Mesenchymal stem cell (in vitro differentiated cells and primary cell): ENCODE measurements around the gene APP.

ENCODE experiments used
- DNase-seq: peaks from one replicate; pipeline ENCODE4 v3.0.0-alpha.2; 2013
- H2AFZ ChIP-seq: one replicate; pipeline ENCODE4 v1.6.1; 2013; ENCODE audit warnings: low read depth, mild to moderate bottlenecking, control low read depth, inconsistent platforms, low read length, moderate library complexity
- H2AK5ac ChIP-seq: 2 replicates; pipeline ENCODE4 v1.6.1; 2013; ENCODE audit warnings: low read length, moderate library complexity, mild to moderate bottlenecking, inconsistent platforms; ENCODE audit not compliant: severe bottlenecking
- H2BK120ac ChIP-seq: one replicate; pipeline ENCODE4 v1.6.1; 2013; ENCODE audit warnings: low read depth, mild to moderate bottlenecking, inconsistent platforms, low read length, moderate library complexity
- H2BK12ac ChIP-seq, 2 experiments: one replicate each; pipeline ENCODE4 v1.6.1; 2013; ENCODE audit warnings: inconsistent platforms in 2 of 2, low read length in 2 of 2, mild to moderate bottlenecking in 2 of 2, moderate library complexity in 2 of 2, control low read depth in 1 of 2
- H2BK15ac ChIP-seq: one replicate; pipeline ENCODE4 v1.6.1; 2013; ENCODE audit warnings: mild to moderate bottlenecking, low read depth, inconsistent platforms; ENCODE audit not compliant: poor library complexity, severe bottlenecking
- H2BK5ac ChIP-seq: 2 replicates; pipeline ENCODE4 v1.6.1; 2013; ENCODE audit warnings: low read depth, mild to moderate bottlenecking, low read length, control low read depth, inconsistent platforms; ENCODE audit not compliant: poor library complexity, severe bottlenecking
- H3K14ac ChIP-seq, 2 experiments: one replicate each; pipeline ENCODE4 v1.6.1; 2013; ENCODE audit warnings: inconsistent platforms in 2 of 2, low read length in 2 of 2, control low read depth in 1 of 2, mild to moderate bottlenecking in 1 of 2, moderate library complexity in 1 of 2
- H3K18ac ChIP-seq, 2 experiments: one replicate each; pipeline ENCODE4 v1.6.1; 2013; ENCODE audit warnings: inconsistent platforms in 2 of 2, low read length in 2 of 2, control low read depth in 1 of 2, low read depth in 1 of 2, mild to moderate bottlenecking in 1 of 2
- H3K23ac ChIP-seq, 2 experiments: one replicate each; pipeline ENCODE4 v1.6.1; 2013; ENCODE audit warnings: inconsistent platforms in 2 of 2, low read length in 2 of 2, mild to moderate bottlenecking in 2 of 2, moderate library complexity in 2 of 2, control low read depth in 1 of 2
- H3K27ac ChIP-seq: 2 replicates; pipeline ENCODE4 v1.5.1; 2013; ENCODE audit warnings: mild to moderate bottlenecking, moderate library complexity, low read length, control low read depth, inconsistent platforms; ENCODE audit not compliant: poor library complexity, severe bottlenecking
- H3K27me3 ChIP-seq, 2 experiments: 2 replicates each; pipeline versions ENCODE4 v1.6.1 to v1.7.0; 2013; ENCODE audit warnings: low read length in 2 of 2, mild to moderate bottlenecking in 2 of 2, moderate library complexity in 2 of 2, control low read depth in 1 of 2, inconsistent platforms in 1 of 2; ENCODE audit not compliant: control insufficient read depth in 1 of 2, insufficient read depth in 1 of 2
- H3K36me3 ChIP-seq, 2 experiments: 2 replicates each; pipeline versions ENCODE4 v1.6.1 to v1.7.0; 2013; ENCODE audit warnings: low read length in 2 of 2, control low read depth in 1 of 2, inconsistent platforms in 1 of 2, low read depth in 1 of 2, mild to moderate bottlenecking in 1 of 2; ENCODE audit not compliant: insufficient read depth in 2 of 2, control insufficient read depth in 1 of 2
- H3K4ac ChIP-seq, 2 experiments: one replicate each; pipeline ENCODE4 v1.6.1; 2013; ENCODE audit warnings: inconsistent platforms in 2 of 2, low read length in 2 of 2, mild to moderate bottlenecking in 2 of 2, moderate library complexity in 2 of 2, control low read depth in 1 of 2, low read depth in 1 of 2
- H3K4me1 ChIP-seq: 2 replicates; pipeline ENCODE4 v1.6.1; 2013; ENCODE audit warnings: low read depth, low read length, control low read depth; ENCODE audit not compliant: control insufficient read depth, insufficient read depth
- H3K4me2 ChIP-seq: 2 replicates; pipeline ENCODE4 v1.6.1; 2013; ENCODE audit warnings: low read length, mild to moderate bottlenecking, inconsistent platforms; ENCODE audit not compliant: poor library complexity, severe bottlenecking
- H3K4me3 ChIP-seq, 2 experiments: 2 replicates each; pipeline versions ENCODE4 v1.5.1 to v1.7.0; 2013; ENCODE audit warnings: low read length in 2 of 2, mild to moderate bottlenecking in 2 of 2, control low read depth in 1 of 2, low read depth in 1 of 2; ENCODE audit not compliant: insufficient read depth in 1 of 2
- H3K79me1 ChIP-seq: replicated peaks from 2 replicates; pipeline ENCODE4 v1.6.1; 2013; ENCODE audit warnings: mild to moderate bottlenecking, control low read depth, low read length, inconsistent platforms; ENCODE audit not compliant: poor library complexity, severe bottlenecking
- H3K9ac ChIP-seq: 2 replicates; pipeline ENCODE4 v1.7.0; 2013; ENCODE audit warnings: mild to moderate bottlenecking, low read length, moderate library complexity
- H3K9me3 ChIP-seq: 2 replicates; pipeline ENCODE4 v1.7.0; 2013; ENCODE audit warnings: mild to moderate bottlenecking, low read length; ENCODE audit not compliant: control insufficient read depth
- H4K8ac ChIP-seq: one replicate; pipeline ENCODE4 v1.6.1; 2013; ENCODE audit warnings: inconsistent platforms, mild to moderate bottlenecking, low read length, moderate library complexity
- H4K91ac ChIP-seq: one replicate; pipeline ENCODE4 v1.6.1; 2013; ENCODE audit warnings: mild to moderate bottlenecking, low read length, inconsistent platforms
- WGBS: methylation state at CpG from one replicate; pipeline ENCODE4 v1.1.7; 2013; ENCODE audit warnings: mixed read lengths; 5-methylcytosine and 5-hydroxymethylcytosine counted together

APP gene

DNA sequence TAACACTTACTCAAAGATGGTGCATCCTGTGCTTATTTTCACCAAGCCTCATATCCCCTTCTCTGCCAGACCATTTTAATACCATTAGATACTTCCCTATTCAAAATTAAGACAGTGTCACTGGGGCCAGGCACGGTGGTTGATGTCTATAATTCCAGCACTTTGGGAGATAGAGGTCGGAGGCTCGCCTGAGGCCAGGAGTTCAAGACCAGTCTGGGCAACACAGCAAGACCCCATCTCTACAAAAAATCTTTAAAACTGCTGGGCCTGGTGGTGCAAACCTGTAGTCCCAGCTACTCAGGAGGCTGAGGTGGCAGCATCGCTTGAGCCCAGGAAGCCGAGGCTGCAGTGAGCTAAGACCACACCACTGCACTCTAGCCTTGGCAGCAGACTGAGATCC lies 28.2 kb downstream of the APP start:
- Histone ChIP-seq H3K27me3 (no peaks in the 10 kb centered on the region), H2BK15ac (no peak overlapping the region), H3K14ac (no peak overlapping the region), H3K4ac (no peak overlapping the region), H3K4me3 (no peak overlapping the region), H2AFZ (no peak overlapping the region), H3K18ac (no peak overlapping the region), H2BK12ac (no peak overlapping the region), H3K36me3 (peaks cover 0 to 39% of the 10 kb centered on the region in 2 experiments), H3K9me3 (no peaks in the 10 kb centered on the region), H3K9ac (no peak overlapping the region), H3K27ac (no peak overlapping the region), H2AK5ac (no peak overlapping the region), H2BK5ac (no peak overlapping the region), H3K4me2 (no peak overlapping the region), H3K4me1 (peaks cover 1% of the 10 kb centered on the region), H4K8ac (no peak overlapping the region), H2BK120ac (no peak overlapping the region), H3K23ac (no peak overlapping the region), H4K91ac (no peak overlapping the region), H3K79me1 (peaks cover 8% of the 10 kb centered on the region)
- no peak for DNase-seq
- WGBS: 98% methylated on average over 5 of the region's 5 CpGs

DNA sequence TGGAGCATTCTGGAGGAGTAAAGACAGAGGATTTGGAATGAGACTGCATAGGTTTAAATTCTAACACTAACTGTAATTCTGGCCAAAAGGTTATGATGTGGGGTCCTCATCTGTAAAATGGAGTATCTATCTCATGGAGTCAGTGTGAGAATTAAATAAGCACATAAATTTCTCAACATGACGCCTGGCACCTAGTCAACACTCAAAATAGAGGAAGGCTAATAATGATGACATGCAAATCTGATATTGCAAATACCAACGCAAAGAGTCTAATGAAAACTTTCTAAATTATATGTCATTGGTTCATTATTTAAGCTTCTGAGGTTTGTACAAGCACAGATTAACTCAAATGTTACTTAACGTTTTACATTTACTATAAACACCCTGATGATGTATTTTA lies 29.6 kb downstream of the APP start:
- H3K18ac ChIP-seq: no peak overlapping the region
- no peaks in the 10 kb centered on the region for H3K9me3 ChIP-seq
- no peaks in the 10 kb centered on the region for H3K27me3 ChIP-seq
- H2BK120ac ChIP-seq: no peak overlapping the region
- H3K4me3 ChIP-seq: no peak overlapping the region
- no peak overlapping the region for H4K8ac ChIP-seq
- no peak overlapping the region for H3K4me2 ChIP-seq
- no peak overlapping the region for H2BK5ac ChIP-seq
- H2AK5ac ChIP-seq: no peak overlapping the region
- peaks cover 10% of the 10 kb centered on the region for H3K79me1 ChIP-seq
- WGBS: 80% methylated on average over 1 of the region's 3 CpGs
- H3K36me3 ChIP-seq: peaks cover 3 to 44% of the 10 kb centered on the region in 2 experiments
- no peak for DNase-seq
- H3K4ac ChIP-seq: no peak overlapping the region
- no peak overlapping the region for H3K14ac ChIP-seq
- H2BK12ac ChIP-seq: no peak overlapping the region
- peak overlapping the region; percentile 31 for H3K9ac ChIP-seq
- H4K91ac ChIP-seq: no peak overlapping the region
- no peak overlapping the region for H2AFZ ChIP-seq
- no peak overlapping the region for H3K23ac ChIP-seq
- no peak overlapping the region for H2BK15ac ChIP-seq
- no peak overlapping the region for H3K27ac ChIP-seq
- peaks cover 5% of the 10 kb centered on the region for H3K4me1 ChIP-seq

DNA sequence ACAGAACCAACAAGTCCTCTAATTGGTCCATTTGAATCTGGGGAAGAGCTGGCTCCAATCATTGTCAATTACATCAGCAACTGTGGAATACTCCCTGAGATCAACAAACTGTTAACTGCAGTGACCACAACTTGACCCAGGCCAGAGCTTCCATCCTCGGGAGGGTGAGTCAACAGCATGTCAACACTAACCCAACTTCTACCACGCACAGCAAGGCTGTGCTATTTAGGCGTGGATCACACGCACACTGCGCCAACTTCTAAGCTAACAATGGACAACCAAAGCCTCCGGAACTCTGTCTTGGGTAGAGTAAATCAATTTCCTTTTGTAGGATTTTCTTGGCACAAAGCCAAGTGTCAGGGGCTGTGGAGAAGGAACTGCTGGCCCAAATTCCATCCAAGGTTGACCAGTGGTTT lies 30.4 kb downstream of the APP start:
- peak; percentile 99 for DNase-seq
- no peak overlapping the region for H3K23ac ChIP-seq
- H3K36me3 ChIP-seq: peaks cover 6 to 45% of the 10 kb centered on the region in 2 experiments
- peaks cover 4% of the 10 kb centered on the region for H3K4me1 ChIP-seq
- no peak overlapping the region for H3K4me2 ChIP-seq
- H2BK120ac ChIP-seq: no peak overlapping the region
- no peak overlapping the region for H3K18ac ChIP-seq
- H3K9ac ChIP-seq: peak overlapping the region; percentile 57
- no peak overlapping the region for H3K14ac ChIP-seq
- H2BK12ac ChIP-seq: no peak overlapping the region
- peaks cover 8% of the 10 kb centered on the region for H3K79me1 ChIP-seq
- H2BK5ac ChIP-seq: no peak overlapping the region
- peak overlapping the region; percentile 0 for H3K27ac ChIP-seq
- 20% methylated on average over 5 of the region's 6 CpGs for WGBS
- H4K91ac ChIP-seq: no peak overlapping the region
- H2AK5ac ChIP-seq: no peak overlapping the region
- H3K4me3 ChIP-seq: no peak overlapping the region
- no peak overlapping the region for H4K8ac ChIP-seq
- H2BK15ac ChIP-seq: no peak overlapping the region
- no peaks in the 10 kb centered on the region for H3K27me3 ChIP-seq
- H2AFZ ChIP-seq: no peak overlapping the region
- no peaks in the 10 kb centered on the region for H3K9me3 ChIP-seq
- H3K4ac ChIP-seq: no peak overlapping the region

DNA sequence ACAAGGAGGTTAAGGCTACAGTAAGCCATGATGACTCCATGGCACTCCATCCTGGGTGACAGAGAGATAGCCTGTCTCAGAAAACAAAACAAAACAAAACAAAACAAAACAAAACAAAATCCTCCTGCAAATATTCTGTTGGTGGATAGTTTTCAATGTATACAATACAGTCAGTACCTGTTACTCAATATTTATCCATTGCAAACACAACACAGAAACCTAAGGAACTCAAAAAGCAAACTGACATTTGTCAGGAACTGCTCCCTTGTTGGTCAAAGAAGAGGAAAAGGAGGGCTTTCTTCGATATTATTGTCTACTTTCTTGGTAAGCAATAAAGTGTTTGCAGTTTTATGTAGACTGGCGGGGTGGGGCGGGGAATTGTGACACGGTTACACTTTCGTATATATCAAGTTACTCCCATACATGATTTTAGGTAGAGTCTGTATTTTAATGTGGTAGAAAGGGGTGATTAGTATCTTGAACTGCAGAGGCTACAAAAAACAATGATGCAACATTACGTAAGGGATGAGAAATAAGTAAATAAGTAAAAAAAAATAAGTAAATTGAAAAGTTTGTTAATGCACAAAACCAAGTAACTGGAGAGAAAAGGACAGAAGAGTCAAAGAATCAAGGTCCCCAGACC lies 31.8 kb downstream of the APP start:
- Histone ChIP-seq H2BK120ac (no peak overlapping the region), H3K79me1 (peaks cover 7% of the 10 kb centered on the region), H3K4ac (no peak overlapping the region), H3K9ac (peak overlapping the region; percentile 4), H2AK5ac (no peak overlapping the region), H3K36me3 (peaks cover 6 to 40% of the 10 kb centered on the region in 2 experiments), H2BK5ac (no peak overlapping the region), H2AFZ (no peak overlapping the region), H3K9me3 (no peaks in the 10 kb centered on the region), H3K4me1 (peaks cover 5% of the 10 kb centered on the region), H3K27ac (no peak overlapping the region), H3K14ac (no peak overlapping the region), H4K8ac (no peak overlapping the region), H3K18ac (peak overlapping the region in 1 of 2 experiments; percentile 5), H2BK15ac (no peak overlapping the region), H4K91ac (no peak overlapping the region), H3K4me3 (no peak overlapping the region), H3K27me3 (no peaks in the 10 kb centered on the region), H3K4me2 (no peak overlapping the region), H3K23ac (no peak overlapping the region), H2BK12ac (no peak overlapping the region)
- 93% methylated on average over 5 of the region's 6 CpGs for WGBS
- peak; percentile 38 for DNase-seq
